H54 (cell line): ENCODE results near the gene CHKB.
"Not testable (repeated sequence)": the region's sequence is repeated elsewhere in the genome, so short reads cannot be mapped to it uniquely, and the experiment has no call there.

Experiments used
- DNase-seq: peaks from one replicate; pipeline ENCODE4 v3.0.0; 2011; ENCODE audit warnings: low spot score, mixed read lengths; ENCODE audit not compliant: insufficient read length
- FAIRE-seq: peaks from 3 replicates; lab custom pipeline; 2011; peaks lifted over from hg19 to GRCh38; lab: Jason Lieb, UNC
- POLR2A ChIP-seq: IDR thresholded peaks from 2 replicates; pipeline ENCODE4 v1.6.1; 2011; ENCODE audit warnings: low read depth, mild to moderate bottlenecking, low read length

CHKB gene

DNA sequence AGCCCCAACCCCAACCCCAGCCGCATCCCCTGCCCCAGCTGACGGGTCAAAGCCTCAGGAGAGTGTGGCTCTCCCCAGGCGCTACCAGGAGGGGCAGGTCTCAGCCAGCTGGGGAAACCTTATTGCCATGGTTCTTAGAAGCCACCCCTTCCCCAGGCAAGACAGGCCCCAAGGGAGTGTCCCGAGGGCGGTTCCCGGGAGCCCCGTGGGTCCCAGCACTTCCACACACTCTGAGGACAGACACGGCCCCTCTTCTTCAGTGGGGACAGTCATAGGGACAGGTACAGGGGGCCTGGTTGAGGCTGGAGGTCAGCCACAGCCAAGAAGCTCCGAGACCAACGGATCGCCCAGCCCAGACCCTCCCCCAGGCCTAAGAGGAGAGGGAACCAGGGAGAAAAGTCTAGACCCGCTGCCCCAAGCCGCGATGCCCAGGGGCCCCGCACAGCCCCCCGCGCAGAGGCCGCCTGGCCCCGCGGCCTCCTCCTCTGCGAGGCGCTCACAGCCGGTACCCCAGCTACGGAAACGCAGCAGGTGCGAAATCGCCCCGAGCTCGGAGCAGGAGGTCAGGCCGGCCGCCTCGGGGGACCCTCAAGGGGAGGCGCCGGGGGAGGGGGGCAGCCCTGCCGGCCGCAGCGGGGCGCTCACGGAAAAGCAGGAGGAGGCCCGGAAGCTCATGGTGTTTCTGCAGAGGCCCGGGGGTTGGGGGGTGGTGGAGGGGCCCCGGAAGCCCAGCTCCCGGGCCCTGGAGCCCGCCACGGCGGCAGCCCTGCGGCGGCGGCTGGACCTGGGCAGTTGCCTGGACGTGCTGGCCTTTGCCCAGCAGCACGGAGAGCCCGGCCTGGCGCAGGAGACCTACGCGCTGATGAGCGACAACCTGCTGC, 34.4 kb downstream of the CHKB start:
- FAIRE-seq, result no peak
- no peak for TF ChIP-seq POLR2A
- DNase-seq, result no peak

DNA sequence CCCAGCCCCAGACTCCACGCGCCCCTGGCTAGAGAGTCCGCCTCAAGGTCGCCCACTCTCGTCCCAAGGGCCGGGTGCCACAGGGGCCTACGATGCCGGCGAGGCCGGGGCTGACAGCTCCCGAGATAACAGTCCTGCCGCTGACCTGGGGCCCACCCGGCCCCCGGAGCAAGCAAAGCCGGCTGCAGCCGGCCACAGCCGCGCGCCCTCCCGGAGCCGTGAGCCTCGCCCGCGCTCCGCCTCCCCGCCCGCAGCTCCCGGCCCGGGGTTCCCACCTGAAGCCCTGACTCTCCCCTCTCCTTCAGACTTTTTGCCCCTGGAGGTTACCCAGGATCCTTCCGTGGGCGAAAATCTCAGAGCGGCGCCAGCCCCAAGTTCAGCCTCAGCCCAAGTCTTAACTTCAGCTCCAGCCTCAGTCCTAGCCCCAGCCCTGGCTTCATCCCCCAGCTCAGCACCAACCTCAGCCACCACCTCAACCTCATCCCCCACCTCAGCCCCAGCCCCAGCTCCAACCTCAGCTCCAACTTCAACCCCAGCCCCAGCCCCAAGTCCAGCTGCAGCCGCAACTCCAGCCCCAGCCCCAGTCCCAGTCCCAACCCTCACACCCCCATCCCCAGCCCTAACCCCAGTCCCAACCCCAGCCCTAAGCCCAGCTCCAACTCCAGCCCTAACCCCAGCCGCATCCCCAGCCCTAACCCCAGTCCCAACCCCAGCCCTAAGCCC, 35.2 kb downstream of the CHKB start:
- FAIRE-seq (no peak), DNase-seq (no peak)
- no peak for TF ChIP-seq POLR2A

DNA sequence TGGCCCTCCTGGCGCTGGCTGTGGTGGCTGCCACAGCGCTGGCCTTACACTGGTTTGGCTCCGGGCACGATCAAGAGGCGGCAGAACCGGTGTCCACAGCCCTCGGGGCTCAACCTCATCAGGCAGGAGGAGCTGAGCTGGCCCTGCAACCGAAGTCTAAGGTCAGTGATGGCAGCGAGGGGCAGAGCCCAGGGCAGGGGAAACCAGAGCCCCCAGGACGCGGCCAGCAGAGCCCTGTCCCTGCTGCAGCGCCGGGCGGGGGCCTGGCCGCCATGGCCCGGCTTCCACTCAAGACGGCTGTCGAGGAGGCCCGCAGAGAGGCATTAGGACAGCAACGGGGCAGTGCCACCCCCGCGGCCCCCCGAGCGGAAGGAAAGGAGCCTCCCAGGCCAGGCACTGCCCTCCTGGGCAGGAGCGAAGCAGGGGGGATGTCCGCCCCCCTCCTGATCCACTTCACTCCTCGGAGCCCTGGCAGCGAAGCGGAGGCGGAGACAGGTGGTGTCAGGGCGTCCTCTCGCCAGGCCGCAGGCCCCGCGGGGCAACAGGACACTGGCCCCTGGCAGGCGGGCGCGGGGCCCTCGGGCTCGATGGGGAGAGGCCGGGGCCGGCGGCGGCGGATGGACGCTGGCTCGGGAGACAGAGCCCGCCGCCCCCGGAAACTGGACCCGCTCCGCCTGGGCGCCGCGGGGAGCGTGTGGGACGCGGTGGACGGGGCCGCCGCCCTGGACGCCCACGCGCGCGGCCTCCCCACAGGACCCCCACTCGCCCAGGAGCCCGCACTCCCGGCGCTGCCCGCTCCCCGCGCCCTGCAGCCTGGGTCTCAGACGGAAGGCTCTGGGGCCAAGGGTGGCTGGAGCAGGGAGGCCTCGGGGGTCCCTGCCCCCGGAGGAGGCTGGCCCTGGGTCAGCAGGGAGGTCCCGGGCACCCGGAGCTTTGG, 36.1 kb downstream of the CHKB start:
- no peak for FAIRE-seq
- no peak for TF ChIP-seq POLR2A
- DNase-seq, result no peak

DNA sequence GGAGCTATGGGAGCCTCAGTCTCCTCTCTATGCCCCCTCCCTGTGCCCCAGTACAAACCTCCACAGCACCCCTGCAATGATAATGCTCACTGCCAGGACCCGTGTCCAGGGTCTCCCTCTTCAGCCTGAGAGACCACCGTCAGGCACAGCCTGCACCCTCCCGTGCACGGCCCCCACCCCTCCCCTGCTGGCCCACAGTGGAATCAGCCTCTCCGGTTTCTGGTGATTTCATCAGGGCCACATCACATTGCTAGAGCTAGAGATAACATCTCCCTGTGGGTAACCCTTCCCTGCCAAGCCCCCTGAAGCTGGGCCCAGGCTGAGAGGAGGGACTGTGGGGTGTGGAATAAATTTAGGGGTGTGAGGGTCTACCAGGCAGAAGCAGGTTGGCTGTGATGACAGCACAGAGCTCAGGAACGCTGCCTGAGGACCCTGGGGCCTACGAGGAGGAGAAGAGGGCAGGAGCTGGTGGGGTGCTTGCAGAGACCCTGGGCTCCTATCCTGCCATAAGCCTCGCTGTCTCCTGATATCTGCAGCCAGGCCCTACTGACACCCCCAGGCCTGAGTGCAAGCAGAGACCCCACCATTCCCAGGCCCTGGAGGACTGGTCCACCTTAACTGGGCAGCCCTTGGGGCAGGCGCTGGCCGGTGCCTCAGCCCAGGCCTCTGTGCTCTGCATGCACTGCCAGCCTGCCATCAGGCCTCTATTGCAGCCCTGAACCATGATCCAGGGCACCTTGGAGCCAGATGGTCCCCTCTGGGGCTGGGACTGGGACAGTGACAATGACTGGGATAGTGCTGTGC, 36.9 kb downstream of the CHKB start, which contains the start of gene KLHDC7B:
KLHDC7B (plus strand) TSS at position 378 of the 804 bp plus-strand sequence; CDS start at position 723, 345 bp downstream.
- DNase-seq (no peak), FAIRE-seq (no peak)
- no peak for TF ChIP-seq POLR2A

DNA sequence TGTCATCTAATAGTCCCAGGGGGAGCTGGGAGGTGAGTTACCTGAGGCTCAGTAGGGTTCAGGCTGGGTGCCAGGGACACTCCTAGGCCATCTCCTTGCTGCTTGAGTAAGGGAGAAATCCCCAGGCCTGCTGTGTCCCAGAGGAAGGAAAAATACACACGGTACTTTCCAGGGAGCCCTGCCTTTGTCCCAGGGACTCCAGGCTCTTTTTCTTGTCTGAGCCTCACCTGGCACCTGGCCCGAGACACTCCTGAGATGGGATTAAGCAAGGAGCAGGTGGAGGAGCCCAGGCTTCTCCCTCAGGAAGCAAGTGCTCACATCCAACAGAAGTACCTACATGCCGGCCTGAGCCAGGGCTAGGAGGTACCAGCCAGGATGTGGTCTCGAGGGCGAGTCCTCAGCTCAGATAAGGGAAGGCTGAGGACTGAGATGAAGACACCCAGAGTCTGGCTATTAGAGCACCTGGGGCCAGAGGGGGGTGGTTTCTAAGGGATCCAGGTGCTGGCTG, 37.8 kb downstream of the CHKB start:
- no peak for TF ChIP-seq POLR2A
- FAIRE-seq, result no peak
- DNase-seq, result no peak

DNA sequence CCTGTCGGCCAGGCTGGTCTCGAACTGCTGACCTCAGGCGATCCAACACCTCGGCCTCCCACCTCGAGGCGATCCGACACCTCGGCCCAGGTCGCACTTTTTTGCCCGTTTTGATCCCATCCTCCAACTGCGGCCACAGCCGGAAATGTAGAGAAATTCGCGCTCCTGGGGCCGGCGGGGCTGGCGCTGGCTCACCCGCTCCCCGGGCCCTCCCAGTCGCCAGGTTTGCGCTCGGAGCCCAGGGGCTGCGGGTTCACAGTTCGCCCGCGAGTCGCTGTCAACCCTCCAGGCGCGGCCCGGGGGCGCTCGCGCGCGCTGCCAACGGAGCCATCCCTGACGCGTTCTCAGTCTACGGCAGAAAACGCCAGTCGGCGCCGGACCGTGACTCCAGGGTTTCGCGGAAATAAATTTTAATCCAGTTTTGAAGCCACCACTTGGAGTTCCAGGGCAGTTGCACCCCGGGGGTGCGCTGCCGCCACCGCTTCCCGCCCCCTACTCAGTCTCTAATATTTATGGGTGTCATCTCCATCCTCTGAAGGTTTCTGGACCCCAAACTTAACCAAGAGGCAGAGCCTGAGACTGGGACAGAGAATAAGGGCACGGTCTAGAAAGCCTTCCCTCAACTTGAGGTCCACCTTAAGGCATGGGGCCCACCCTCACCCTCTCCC, 38.4 kb downstream of the CHKB start:
- no peak for TF ChIP-seq POLR2A
- FAIRE-seq (no peak), DNase-seq (no peak)

DNA sequence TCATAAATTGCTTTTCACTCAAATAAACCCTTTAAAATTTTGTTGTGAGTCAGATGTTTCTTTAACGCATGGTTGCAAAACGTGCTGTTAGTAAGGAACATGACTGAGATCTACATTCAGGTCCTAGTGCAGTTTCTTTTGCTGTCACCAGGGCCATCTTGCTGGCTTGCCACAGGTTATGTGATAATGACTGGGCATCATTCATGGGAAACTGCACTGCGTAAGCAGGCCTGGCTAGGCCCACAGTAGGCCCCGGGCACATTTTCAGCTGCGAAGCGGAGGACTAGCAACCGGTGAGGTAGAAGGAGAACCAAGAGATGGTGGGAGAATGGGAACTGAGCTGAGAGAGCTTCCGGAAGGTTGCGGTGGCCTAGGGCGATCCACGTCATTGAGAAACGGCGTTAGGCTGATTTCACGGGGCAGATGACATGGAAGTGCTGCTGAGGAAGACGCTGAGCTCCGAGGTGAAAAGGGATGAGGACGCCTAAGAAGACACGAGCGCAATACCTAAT, 40.2 kb downstream of the CHKB start:
- DNase-seq (no peak), FAIRE-seq (no peak)
- TF ChIP-seq POLR2A, result no peak

DNA sequence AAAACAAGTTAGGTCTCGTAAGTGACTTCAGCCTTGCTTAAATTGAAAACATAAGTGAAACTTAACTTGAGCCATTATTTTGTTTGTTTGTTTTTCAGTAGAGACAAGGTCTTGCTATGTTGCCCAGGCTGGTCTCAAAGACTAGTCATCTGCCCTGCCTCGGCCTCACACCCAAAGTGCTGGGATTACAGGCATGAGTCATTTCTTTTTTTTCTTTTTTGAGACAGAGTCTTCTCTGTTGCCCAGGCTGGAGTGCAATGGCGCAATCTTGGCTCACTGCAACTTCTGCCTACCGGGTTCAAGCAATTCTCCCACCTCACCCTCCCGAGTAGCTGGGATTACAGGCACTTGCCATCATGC, 41.0 kb downstream of the CHKB start:
- not testable (repeated sequence) for FAIRE-seq, DNase-seq

DNA sequence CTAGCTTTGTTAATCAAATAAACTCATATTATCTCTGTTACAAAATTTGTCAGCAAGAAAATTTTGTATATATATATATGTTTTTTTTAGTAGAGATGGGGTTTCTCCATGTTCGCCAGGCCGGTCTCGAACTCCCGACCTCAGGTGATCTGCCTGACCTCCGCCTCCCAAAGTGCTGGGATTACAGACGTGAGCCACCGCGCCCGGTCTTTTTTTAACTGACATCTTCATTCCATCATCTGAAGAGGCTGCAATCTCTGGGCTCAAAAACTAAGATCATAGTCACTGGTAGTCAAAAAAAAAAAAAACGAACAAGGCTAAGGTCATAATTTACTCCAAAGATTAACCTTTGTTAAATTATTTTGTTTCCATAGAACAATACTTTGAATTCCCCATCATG, 42.3 kb downstream of the CHKB start:
- DNase-seq (no peak), FAIRE-seq (no peak)
- no peak for TF ChIP-seq POLR2A

DNA sequence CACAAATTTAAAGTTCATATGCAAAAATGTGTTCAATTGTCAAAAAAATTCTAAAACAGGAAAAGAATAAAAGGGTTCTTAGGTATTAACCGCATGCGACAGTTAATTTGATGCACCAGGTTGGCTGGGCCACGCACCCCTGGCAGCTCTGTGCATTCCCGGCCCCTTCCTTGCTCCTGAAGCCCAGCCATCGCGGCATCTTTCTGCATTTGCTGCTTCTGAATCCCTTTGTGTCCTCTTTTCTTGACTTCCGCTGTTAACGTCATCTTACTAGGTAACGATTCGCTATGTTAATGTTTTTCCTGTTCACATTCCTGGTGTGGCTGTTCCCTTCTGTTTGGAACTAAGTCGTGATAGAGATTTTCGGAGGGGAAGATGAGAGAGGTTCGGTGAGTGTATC, 44.9 kb downstream of the CHKB start:
- no peak for FAIRE-seq
- TF ChIP-seq POLR2A, result no peak

DNA sequence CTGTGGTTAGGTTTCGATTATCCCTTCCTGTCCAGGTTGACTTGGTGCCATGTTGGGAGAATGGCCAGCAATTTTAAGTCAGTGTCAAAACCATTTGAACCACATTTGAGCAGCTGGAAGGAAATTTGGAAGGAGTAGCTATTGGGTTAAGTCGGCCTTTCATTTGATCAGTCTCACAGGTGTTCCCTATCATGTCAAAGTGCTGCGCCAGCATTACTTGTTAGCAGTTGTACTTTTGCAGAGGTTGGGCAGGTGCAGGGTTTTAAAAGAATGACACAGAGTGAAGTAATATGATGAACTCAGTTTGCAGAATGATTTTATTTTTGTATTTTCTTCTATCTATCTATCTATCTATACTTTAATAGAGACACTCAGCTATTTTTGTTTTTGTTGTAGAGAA, 46.4 kb downstream of the CHKB start:
- no peak for TF ChIP-seq POLR2A
- FAIRE-seq, result no peak
- no peak for DNase-seq

More for the DNA sequence above, 44.9 kb downstream of the CHKB start:
- DNase-seq, result no peak

DNA sequence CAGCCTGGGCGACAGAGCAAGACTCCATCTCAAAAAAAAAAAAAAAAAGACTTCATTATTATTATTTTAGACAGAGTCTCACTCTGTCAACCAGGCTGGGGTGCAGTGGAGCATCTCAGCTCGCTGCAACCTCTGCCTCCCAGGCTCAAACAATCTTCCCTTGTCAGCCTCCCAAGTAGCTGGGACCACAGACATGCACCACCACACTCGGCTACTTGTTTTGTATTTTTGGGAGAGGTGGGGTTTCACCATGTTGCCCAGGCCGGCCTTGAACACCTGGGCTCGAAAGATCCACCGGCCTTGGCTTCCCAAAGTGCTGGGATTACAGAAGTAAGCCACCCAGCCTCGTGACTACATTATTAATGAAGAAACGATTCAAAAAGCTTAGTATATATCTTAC, 47.5 kb downstream of the CHKB start:
- DNase-seq (no peak), FAIRE-seq (no peak)
- TF ChIP-seq POLR2A, result no peak

DNA sequence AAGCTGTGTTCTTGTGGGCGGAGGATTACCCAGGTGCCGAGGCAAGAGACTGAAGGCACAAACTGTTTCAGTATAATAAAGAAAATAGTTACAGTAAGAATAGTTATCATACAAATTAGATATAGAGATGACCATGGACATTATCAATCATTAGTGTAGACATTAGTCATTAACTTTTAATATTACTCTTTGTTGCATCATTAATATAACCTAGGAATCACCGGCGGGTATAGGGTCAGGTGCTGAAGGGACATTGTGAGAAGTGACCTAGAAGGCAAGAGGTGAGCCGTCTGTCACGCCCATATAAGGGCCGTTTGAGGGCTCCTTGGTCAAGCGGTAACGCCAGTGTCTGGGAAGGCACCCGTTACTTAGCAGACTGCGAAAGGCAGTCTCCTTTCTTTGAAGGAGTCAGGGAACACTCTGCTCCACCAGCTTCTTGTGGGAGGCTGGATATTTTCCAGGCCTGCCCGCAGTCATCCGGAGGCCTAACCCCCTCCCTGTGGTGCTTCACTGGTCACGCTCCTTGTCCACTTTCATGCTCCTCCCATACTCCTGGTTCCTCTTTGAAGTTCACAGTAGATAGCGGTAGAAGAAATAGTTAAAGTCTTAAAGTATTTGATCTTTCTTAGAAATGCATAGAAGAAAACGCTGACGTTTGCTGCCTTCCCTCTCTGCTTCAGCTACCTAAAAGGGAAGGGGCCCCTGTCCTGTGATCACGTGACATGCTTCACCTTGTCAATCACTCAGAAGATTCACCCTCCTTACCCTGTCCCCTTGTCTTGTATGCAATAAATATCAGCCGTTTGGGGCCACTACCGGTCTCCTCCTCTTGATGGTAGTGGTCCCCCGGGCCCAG, 48.6 kb downstream of the CHKB start:
- FAIRE-seq, DNase-seq: not testable (repeated sequence)
